ENCODE measurements around the gene ZNF223. TPM values are rescaled to one million over a fixed set of nuclear protein-coding genes. Genes with fewer than 3 reads are reported as not detected.
A peak's percentile ranks its signal among the peaks of the same experiment; 100 is the strongest.

The ZNF223 gene
- total and polyA plus RNA-seq, 9 of the 15 experiments (the other 6 are each of a cell fraction or from before 2014, with no cell fraction given) = 0.21 to 1.8 (median 0.71) TPM

DNA sequence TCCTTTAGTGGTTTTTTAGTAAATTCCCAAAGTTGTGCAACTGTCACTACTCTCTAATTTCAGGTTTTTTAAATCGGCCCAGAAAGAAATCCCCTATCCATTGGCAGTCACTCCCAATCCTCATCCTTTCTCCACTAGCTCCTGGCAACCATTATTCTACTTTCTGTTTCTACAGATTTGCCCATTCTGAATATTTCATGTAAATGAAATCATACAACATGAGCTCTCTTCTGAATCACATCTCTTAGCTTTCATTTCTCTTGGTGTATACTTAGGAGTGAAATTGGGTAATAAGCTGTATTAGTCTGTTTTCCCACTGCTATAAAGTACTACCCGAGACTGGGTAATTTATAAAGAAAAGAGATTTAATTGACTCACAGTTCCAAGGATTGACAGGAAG lies 9.7 kb upstream of the ZNF223 start:
- no peaks in the 10 kb centered on the region for H3K36me3 ChIP-seq (ENCODE audit: control insufficient read depth, insufficient read depth, low read length)
- ATAC-seq = no peak
- no TSS peak for BruUV-seq (replicated peaks)
- no peaks in the 10 kb centered on the region for H4K20me1 ChIP-seq (replicated peaks; ENCODE audit: control insufficient read depth, insufficient read depth, low read length)
- no peak overlapping the region for H3K9ac ChIP-seq (ENCODE audit: insufficient read depth in 1 of 2, low read depth in 2 of 2, low read length in 2 of 2)
- CTCF ChIA-PET (ENCODE audit: low intra/inter-chr PET ratio) = no interaction called here
- POLR2A ChIA-PET = interaction anchor here (0.7 to 1.2 kb wide), 3 partner anchors 9 to 37 kb away, joined by 3 to 5 read pairs (median 3); partner anchors contain the start of gene ZNF223
- H3K4me2 ChIP-seq (ENCODE audit: insufficient read depth, low read length) = no peak overlapping the region
- no peak for DNase-seq (ENCODE audit: extremely low read depth in 1 of 4, low spot score in 3 of 4)
- H3K4me1 ChIP-seq (replicated peaks in 1 of 2; ENCODE audit: control insufficient read depth in 2 of 2, insufficient read depth in 2 of 2, low read length in 2 of 2) = no peaks in the 10 kb centered on the region
- no peak for FAIRE-seq
- 0% methylated on average over 2 of the region's 2 CpGs for WGBS (ENCODE audit: insufficient coverage, low coverage, missing lambda C conversion rate)
- in situ Hi-C loops (cut with MboI) = no loop called here
- H3K4me3 ChIP-seq = no peak overlapping the region
- no peaks in the 10 kb centered on the region for H3K27me3 ChIP-seq (ENCODE audit: control insufficient read depth in 2 of 2, insufficient read depth in 2 of 2, low read length in 2 of 2)
- H2AFZ ChIP-seq (ENCODE audit: low read depth, low read length) = no peak overlapping the region
- no peaks in the 10 kb centered on the region for H3K9me1 ChIP-seq (ENCODE audit: control insufficient read depth, insufficient read depth, low read length)
- no peak overlapping the region for H3K27ac ChIP-seq (ENCODE audit: extremely low read depth, low read depth, low read length)
- H3K79me2 ChIP-seq (ENCODE audit: control insufficient read depth, insufficient read depth, low read length) = no peaks in the 10 kb centered on the region
- intact Hi-C loops (cut with micrococcal nuclease) = no loop called here
- no peaks in the 10 kb centered on the region; the same call in 1 of the 2 replicates for H3K9me3 ChIP-seq (replicated peaks; ENCODE audit: control insufficient read depth, insufficient read depth, low read depth, low read length)
- TF ChIP-seq BCL6 (CRISPR knock-in tag; IDR thresholded peaks at IDR 0.05) = no peak
- no peak for TF ChIP-seq MTA1 (IDR thresholded peaks at IDR 0.05; ENCODE audit: borderline replicate concordance)

DNA sequence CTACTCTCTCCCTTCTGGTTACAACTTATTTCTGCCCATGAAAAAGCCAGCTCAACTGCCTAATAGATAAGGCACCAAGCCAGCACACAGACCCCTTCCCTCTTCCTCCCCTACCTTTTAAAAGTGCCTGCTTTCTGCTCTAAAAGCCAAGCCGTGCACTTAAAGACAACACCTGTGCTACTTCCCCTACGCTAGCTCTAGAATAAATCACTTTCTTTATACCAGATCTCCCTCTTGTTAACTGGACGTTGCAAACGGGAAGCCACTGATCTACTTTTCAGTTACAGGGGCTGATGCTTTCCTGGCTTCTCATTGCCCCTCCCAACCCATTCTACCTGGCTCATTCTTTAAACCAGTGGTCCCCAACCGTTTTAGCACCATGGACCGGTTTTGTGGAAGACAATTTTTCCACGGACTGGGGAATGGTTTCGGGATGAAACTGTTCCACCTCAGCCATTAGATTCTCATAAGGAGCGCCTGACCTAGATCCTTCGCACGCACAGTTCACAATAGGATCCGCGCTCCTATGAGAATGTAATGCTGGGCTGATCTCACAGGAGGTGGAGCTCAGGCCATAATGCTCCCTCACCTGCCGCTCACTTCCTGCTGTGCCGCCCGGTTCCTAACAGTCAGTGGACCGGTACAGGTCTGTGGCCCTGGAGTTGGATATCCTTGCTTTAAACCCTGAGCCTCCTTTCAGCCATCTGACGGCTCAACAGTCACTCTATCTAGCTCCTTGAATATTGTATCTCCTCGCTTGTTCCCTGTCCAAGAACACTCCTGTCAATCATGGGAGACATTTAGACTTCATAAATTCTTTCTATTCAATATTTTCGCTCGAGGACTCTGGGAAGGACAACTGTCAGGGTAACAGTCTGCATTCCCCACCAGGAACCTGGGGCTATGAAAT lies 841 bp upstream of the ZNF223 start:
- Histone ChIP-seq H3K27me3 (ENCODE audit: control insufficient read depth in 2 of 2, insufficient read depth in 2 of 2, low read length in 2 of 2) (no peaks in the 10 kb centered on the region), H3K4me1 (replicated peaks in 1 of 2; ENCODE audit: control insufficient read depth in 2 of 2, insufficient read depth in 2 of 2, low read length in 2 of 2) (no peaks in the 10 kb centered on the region), H3K27ac (ENCODE audit: extremely low read depth, low read depth, low read length) (no peak overlapping the region), H3K79me2 (ENCODE audit: control insufficient read depth, insufficient read depth, low read length) (no peaks in the 10 kb centered on the region), H3K4me2 (ENCODE audit: insufficient read depth, low read length) (peak overlapping the region; percentile 89), H3K9me3 (replicated peaks; ENCODE audit: control insufficient read depth, insufficient read depth, low read depth, low read length) (0 out of 2 replicates have a peak, but pooled peaks cover 4% of the 10 kb centered on the region), H3K9me1 (ENCODE audit: control insufficient read depth, insufficient read depth, low read length) (no peaks in the 10 kb centered on the region), H4K20me1 (replicated peaks; ENCODE audit: control insufficient read depth, insufficient read depth, low read length) (no peaks in the 10 kb centered on the region), H2AFZ (ENCODE audit: low read depth, low read length) (peak overlapping the region; percentile 96), H3K4me3 (peak overlapping the region; percentile 38), H3K9ac (ENCODE audit: insufficient read depth in 1 of 2, low read depth in 2 of 2, low read length in 2 of 2) (no peak overlapping the region; a peak in 1 of 4 replicates), H3K36me3 (ENCODE audit: control insufficient read depth, insufficient read depth, low read length) (no peaks in the 10 kb centered on the region)
- in situ Hi-C loops (cut with MboI) = no loop called here
- ChIA-PET CTCF (ENCODE audit: low intra/inter-chr PET ratio) (no interaction called here), POLR2A (interaction anchor here (0.7 to 1.9 kb wide), 3 partner anchors 9 to 483 kb away, joined by 3 to 5 read pairs (median 5); no protein-coding TSS in a partner anchor)
- 6% methylated on average over 21 of the region's 21 CpGs for WGBS (ENCODE audit: insufficient coverage, low coverage, missing lambda C conversion rate)
- intact Hi-C loops (cut with micrococcal nuclease) = no loop called here
- DNase-seq (ENCODE audit: extremely low read depth in 1 of 4, low spot score in 3 of 4) (no peak), FAIRE-seq (no peak), ATAC-seq (peak; percentile 53)
- no TSS peak for BruUV-seq (replicated peaks)
- TF ChIP-seq, protein P1, sequence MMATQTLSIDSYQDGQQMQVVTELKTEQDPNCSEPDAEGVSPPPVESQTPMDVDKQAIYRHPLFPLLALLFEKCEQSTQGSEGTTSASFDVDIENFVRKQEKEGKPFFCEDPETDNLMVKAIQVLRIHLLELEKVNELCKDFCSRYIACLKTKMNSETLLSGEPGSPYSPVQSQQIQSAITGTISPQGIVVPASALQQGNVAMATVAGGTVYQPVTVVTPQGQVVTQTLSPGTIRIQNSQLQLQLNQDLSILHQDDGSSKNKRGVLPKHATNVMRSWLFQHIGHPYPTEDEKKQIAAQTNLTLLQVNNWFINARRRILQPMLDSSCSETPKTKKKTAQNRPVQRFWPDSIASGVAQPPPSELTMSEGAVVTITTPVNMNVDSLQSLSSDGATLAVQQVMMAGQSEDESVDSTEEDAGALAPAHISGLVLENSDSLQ (IDR thresholded peaks at IDR 0.05) = peak; percentile 53
- TF ChIP-seq ZNF699 (CRISPR knock-in tag; IDR thresholded peaks at IDR 0.05; ENCODE audit: insufficient replicate concordance) (no peak), DIDO1 (tag; IDR thresholded peaks at IDR 0.05; ENCODE audit: low read depth) (peak; percentile 88; the same call in 1 of the 2 replicates), ELF2 (CRISPR knock-in tag; IDR thresholded peaks at IDR 0.05) (no peak), TCF7L2 (IDR thresholded peaks at IDR 0.05; ENCODE audit: low read depth, low read length) (no peak)
- TF ChIP-seq, protein P2, sequence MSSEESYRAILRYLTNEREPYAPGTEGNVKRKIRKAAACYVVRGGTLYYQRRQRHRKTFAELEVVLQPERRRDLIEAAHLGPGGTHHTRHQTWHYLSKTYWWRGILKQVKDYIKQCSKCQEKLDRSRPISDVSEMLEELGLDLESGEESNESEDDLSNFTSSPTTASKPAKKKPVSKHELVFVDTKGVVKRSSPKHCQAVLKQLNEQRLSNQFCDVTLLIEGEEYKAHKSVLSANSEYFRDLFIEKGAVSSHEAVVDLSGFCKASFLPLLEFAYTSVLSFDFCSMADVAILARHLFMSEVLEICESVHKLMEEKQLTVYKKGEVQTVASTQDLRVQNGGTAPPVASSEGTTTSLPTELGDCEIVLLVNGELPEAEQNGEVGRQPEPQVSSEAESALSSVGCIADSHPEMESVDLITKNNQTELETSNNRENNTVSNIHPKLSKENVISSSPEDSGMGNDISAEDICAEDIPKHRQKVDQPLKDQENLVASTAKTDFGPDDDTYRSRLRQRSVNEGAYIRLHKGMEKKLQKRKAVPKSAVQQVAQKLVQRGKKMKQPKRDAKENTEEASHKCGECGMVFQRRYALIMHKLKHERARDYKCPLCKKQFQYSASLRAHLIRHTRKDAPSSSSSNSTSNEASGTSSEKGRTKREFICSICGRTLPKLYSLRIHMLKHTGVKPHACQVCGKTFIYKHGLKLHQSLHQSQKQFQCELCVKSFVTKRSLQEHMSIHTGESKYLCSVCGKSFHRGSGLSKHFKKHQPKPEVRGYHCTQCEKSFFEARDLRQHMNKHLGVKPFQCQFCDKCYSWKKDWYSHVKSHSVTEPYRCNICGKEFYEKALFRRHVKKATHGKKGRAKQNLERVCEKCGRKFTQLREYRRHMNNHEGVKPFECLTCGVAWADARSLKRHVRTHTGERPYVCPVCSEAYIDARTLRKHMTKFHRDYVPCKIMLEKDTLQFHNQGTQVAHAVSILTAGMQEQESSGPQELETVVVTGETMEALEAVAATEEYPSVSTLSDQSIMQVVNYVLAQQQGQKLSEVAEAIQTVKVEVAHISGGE (CRISPR knock-in tag; IDR thresholded peaks at IDR 0.05) = peak in 1 of 3 experiments; percentile 43; a peak in 1 of 6 replicates
